Colonic mucosa (tissue), 4 donors: ENCODE data around the gene SLC39A11. TPM values are rescaled to one million over a fixed set of nuclear protein-coding genes. Genes with fewer than 3 reads are reported as not detected.

Source experiments
- DNase-seq: peaks from one replicate; pipeline ENCODE4 v3.0.0-alpha.2; 2020
- H3K27ac ChIP-seq: fragments of 200-600 bp; one replicate; pipeline ENCODE4 v1.8.0; 2021
- H3K27me3 ChIP-seq: fragments of 200-600 bp; one replicate; pipeline ENCODE4 v1.8.0; 2021
- H3K36me3 ChIP-seq: fragments of 200-600 bp; one replicate; pipeline ENCODE4 v1.8.0; 2021
- H3K4me1 ChIP-seq: fragments of 200-600 bp; one replicate; pipeline ENCODE4 v1.8.0; 2021; ENCODE audit warnings: mild to moderate bottlenecking
- H3K4me3 ChIP-seq: fragments of 200-600 bp; one replicate; pipeline ENCODE4 v1.8.0; 2021
- H3K9ac ChIP-seq, 2 donors: one replicate each; pipeline ENCODE4 v1.7.0; 2013; ENCODE audit warnings: control low read depth in 2 of 2, low read depth in 2 of 2, low read length in 2 of 2
- H3K9me3 ChIP-seq: fragments of 200-600 bp; one replicate; pipeline ENCODE4 v1.8.0; 2021
- intact Hi-C: fragments of 100-400 bp; cut with DNase I; formaldehyde crosslinking; loops from one replicate; pipeline ENCODE4 v1.14.1; 2022
- total RNA-seq, 2 donors: library from RNA; stranded (reverse); fragmentation: NEBNext Ultra II Directional in 1 of 2; extraction: Animal tissue kit (Norgen Biotek cat#: 25700) in 1 of 2; gene quantifications; one replicate each; pipeline ENCODE4 v1.2.1, GENCODE V29; 2021
- TF ChIP-seq, protein P1 (sequence below): fragments of 200-600 bp; IDR thresholded peaks from one replicate; pipeline ENCODE4 v1.8.0; 2022; ENCODE audit warnings: antibody characterized with exemption, mild to moderate bottlenecking
- donor health status: healthy.
- donor health status: DM: no; HTN: no; CAD: no.
- donor health status: DM: no; HTN: no; CAD: no.

Gene SLC39A11
- total RNA-seq, 2 donors from 2014 or later, result 57.7 to 60.0 TPM

DNA sequence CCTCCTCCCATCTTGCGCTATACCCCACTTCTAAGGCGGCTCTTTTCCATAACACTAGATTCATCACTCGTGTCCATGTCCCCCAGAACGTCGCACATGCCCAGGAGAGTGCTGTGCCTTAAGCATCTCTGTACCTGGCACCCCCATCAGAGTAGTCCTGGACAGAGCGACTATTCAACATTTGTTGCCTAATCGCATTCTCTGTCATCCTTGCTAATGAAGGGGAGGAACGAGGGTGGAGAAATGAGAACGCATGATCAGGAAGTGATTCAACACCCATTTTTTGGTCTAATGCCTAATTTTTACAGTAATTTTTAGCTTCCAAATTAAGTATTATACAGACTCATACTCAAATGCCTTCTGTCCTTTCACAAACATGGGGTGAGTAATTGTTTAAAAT is 53.2 kb downstream of the SLC39A11 start:
- Histone ChIP-seq H3K27me3 (no peaks in the 10 kb centered on the region), H3K9me3 (no peaks in the 10 kb centered on the region), H3K27ac (no peak overlapping the region), H3K4me1 (no peaks in the 10 kb centered on the region), H3K4me3 (no peak overlapping the region), H3K9ac (no peak overlapping the region), H3K36me3 (no peaks in the 10 kb centered on the region)
- TF ChIP-seq, protein P1, sequence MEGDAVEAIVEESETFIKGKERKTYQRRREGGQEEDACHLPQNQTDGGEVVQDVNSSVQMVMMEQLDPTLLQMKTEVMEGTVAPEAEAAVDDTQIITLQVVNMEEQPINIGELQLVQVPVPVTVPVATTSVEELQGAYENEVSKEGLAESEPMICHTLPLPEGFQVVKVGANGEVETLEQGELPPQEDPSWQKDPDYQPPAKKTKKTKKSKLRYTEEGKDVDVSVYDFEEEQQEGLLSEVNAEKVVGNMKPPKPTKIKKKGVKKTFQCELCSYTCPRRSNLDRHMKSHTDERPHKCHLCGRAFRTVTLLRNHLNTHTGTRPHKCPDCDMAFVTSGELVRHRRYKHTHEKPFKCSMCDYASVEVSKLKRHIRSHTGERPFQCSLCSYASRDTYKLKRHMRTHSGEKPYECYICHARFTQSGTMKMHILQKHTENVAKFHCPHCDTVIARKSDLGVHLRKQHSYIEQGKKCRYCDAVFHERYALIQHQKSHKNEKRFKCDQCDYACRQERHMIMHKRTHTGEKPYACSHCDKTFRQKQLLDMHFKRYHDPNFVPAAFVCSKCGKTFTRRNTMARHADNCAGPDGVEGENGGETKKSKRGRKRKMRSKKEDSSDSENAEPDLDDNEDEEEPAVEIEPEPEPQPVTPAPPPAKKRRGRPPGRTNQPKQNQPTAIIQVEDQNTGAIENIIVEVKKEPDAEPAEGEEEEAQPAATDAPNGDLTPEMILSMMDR, result no peak
- DNase-seq, result no peak
- intact Hi-C loops, result no loop called here

DNA sequence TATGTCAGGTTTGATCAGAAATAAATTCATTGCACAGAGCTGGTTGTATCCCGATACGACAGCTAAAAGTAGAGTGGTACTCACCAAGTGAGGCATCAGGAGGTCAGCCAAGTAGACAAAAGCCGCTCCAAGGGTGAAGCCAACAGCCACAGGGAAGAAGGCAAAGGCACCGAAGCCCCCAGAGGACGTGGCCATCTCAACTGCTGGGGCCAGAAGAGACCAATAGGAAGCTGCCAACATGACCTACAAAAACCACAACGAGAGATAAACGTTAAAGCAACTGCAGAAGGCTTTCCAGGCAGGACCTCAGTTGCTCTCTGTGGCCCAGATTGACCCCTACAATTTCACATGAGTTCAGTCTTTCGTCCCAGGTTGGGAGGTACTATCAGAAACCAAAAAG is 61.0 kb downstream of the SLC39A11 start:
- TF ChIP-seq, protein P1, result no peak
- intact Hi-C loops, result no loop called here
- Histone ChIP-seq H3K36me3 (no peaks in the 10 kb centered on the region), H3K27me3 (no peaks in the 10 kb centered on the region), H3K4me1 (no peaks in the 10 kb centered on the region), H3K4me3 (no peak overlapping the region), H3K9ac (no peak overlapping the region), H3K9me3 (no peaks in the 10 kb centered on the region), H3K27ac (no peak overlapping the region)
- no peak for DNase-seq

DNA sequence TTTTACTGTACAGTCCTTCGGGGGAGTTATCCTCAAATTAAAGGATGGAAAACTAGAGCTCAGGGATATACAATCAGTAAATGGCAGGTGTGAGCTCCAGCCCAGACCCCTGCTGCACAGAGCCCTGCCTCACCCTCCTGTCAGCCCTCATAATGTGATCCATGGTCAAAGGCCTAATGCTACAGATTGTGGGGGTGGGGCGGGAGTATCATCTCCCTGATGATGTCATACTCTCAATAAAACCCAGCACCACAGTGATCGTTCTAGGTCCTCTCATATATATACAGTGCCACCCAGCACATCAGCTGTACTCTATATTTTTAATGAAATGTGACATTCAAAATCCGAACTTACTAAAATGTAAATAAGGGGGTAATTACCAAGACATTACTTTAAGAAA is 61.5 kb downstream of the SLC39A11 start:
- no peak overlapping the region for H3K9ac ChIP-seq
- no peak overlapping the region for H3K27ac ChIP-seq
- intact Hi-C loops, result no loop called here
- no peaks in the 10 kb centered on the region for H3K9me3 ChIP-seq
- H3K27me3 ChIP-seq, result no peaks in the 10 kb centered on the region
- H3K4me3 ChIP-seq, result no peak overlapping the region
- TF ChIP-seq, protein P1, result no peak
- no peaks in the 10 kb centered on the region for H3K4me1 ChIP-seq
- no peak for DNase-seq
- no peaks in the 10 kb centered on the region for H3K36me3 ChIP-seq

DNA sequence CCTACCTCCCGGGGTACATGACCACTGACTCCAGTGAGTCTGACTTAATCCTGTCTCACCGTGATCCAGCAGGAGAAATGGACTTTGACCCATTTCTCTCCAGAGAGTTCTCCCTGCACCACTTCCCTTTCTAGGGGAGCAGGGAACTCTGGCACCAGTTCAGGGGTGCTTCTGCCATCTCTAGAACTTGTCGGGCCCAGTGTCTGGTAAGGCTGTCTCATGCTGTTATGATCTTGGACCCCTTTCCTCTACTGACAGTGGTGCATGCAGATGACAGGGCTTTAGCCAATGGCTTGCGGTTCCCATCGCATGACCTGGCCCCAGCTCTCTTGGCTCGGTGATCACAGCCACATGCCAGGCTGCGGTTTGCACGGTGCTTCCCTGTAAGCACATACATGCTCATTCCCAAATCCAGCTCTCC is 62.0 kb downstream of the SLC39A11 start:
- H3K9me3 ChIP-seq, result no peaks in the 10 kb centered on the region
- intact Hi-C loops, result no loop called here
- no peaks in the 10 kb centered on the region for H3K4me1 ChIP-seq
- H3K36me3 ChIP-seq, result no peaks in the 10 kb centered on the region
- peak; percentile 19 for DNase-seq
- TF ChIP-seq, protein P1, result no peak
- H3K4me3 ChIP-seq, result no peak overlapping the region
- H3K9ac ChIP-seq, result no peak overlapping the region
- no peaks in the 10 kb centered on the region for H3K27me3 ChIP-seq
- H3K27ac ChIP-seq, result no peak overlapping the region

DNA sequence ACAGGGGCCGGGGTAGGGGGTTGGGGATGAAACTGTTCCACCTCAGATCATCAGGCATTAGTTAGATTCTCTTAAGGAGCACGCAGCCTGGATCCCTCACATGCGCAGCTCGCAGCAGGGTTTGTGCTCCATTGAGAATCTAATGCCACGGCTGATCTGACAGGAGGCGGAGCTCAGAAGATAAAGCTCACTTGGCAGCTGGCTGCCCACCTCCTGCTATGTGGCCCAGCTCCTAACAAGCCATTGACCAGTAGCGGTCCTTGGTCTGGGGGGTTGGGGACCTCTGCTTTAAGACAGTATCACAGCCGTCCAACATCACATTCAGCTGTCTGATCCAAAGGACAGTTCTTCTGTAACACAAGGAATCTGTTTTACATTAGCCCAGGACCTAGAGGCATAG is 62.5 kb downstream of the SLC39A11 start:
- Histone ChIP-seq H3K9me3 (no peaks in the 10 kb centered on the region), H3K27ac (no peak overlapping the region), H3K27me3 (no peaks in the 10 kb centered on the region), H3K4me1 (no peaks in the 10 kb centered on the region), H3K36me3 (no peaks in the 10 kb centered on the region), H3K4me3 (no peak overlapping the region), H3K9ac (no peak overlapping the region)
- TF ChIP-seq, protein P1, result no peak
- intact Hi-C loops, result no loop called here
- no peak for DNase-seq

DNA sequence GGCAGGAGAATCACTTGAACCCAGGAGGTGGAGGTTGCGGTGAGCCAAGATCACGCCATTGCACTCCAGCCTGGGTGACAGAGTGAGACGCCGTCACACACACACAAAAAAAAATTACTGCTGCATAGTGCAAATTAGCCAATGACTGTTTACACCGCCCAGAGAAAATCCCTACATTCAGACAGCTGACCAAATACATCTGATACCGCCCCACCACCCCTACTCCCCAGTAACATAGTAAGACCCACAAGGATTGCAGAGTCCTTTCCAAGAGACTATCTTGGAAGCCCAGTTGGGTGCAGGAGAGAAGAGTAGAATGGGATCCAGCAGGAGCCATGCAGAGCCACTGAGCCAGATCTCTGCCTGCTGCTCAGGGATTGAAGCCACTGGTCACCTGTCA is 63.5 kb downstream of the SLC39A11 start:
- intact Hi-C loops, result no loop called here
- no peak overlapping the region for H3K27ac ChIP-seq
- H3K27me3 ChIP-seq, result no peaks in the 10 kb centered on the region
- H3K4me3 ChIP-seq, result no peak overlapping the region
- H3K9me3 ChIP-seq, result no peaks in the 10 kb centered on the region
- DNase-seq, result no peak
- no peak overlapping the region for H3K9ac ChIP-seq
- no peaks in the 10 kb centered on the region for H3K36me3 ChIP-seq
- TF ChIP-seq, protein P1, result no peak
- no peaks in the 10 kb centered on the region for H3K4me1 ChIP-seq
